ENCODE results near the gene HGFAC.
"Not testable (repeated sequence)": the region's sequence is repeated elsewhere in the genome, so short reads cannot be mapped to it uniquely, and the experiment has no call there.

Gene HGFAC

DNA sequence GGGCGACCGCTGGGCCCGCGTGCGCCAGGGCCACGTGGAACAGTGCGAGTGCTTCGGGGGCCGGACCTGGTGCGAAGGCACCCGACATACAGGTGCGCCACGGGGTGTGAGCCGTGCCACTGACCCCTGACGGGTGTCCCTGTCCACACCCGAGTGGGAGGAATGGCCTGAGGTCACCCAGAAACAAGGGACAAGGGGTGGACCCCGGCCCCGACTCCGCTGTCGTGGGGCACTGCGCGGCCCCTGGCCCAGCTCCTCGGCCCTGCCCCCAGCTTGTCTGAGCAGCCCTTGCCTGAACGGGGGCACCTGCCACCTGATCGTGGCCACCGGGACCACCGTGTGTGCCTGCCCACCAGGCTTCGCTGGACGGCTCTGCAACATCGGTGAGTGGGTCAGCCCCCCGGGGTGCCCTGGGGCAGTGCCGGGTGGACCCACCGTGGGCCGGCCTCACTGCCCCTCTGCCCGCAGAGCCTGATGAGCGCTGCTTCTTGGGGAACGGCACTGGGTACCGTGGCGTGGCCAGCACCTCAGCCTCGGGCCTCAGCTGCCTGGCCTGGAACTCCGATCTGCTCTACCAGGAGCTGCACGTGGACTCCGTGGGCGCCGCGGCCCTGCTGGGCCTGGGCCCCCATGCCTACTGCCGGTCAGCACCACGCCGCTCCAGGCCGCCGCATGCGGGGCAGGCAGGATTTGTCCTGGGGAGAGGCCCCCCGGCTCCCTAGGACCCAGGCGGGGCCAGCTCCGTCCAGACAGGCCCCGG lies 2.8 kb downstream of the HGFAC start:
- DNase-seq = no peak

DNA sequence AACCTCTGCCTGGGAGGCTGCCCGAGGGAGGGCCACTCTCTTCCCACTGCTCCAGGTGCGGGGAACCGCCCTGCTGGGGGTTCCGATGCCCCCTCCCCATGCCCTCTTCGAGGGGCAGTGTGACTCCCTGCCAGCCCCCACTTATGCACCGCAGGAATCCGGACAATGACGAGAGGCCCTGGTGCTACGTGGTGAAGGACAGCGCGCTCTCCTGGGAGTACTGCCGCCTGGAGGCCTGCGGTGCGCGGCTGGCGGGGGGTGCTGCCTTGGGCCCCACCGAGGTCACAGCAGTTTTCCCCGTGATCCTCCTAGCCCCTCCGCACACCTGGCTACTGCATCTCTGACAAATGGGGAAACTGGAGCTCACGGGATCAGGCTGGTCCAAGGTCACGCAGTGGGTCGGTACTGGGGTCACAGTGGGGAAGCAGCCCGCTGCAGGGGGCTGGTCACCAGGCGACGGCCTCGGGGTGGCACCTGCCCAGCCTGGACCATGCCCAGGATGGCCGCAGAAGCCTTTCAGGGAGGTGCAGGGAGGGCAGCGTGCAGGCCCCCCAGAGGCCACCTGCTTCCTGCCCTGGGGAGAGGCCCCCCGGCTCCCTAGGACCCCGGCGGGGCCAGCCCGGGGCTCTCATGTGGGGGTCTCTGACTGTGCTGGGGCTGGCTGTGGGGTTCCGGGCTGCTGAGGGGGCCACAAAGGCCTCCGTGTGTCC lies 3.5 kb downstream of the HGFAC start:
- DNase-seq = no peak

DNA sequence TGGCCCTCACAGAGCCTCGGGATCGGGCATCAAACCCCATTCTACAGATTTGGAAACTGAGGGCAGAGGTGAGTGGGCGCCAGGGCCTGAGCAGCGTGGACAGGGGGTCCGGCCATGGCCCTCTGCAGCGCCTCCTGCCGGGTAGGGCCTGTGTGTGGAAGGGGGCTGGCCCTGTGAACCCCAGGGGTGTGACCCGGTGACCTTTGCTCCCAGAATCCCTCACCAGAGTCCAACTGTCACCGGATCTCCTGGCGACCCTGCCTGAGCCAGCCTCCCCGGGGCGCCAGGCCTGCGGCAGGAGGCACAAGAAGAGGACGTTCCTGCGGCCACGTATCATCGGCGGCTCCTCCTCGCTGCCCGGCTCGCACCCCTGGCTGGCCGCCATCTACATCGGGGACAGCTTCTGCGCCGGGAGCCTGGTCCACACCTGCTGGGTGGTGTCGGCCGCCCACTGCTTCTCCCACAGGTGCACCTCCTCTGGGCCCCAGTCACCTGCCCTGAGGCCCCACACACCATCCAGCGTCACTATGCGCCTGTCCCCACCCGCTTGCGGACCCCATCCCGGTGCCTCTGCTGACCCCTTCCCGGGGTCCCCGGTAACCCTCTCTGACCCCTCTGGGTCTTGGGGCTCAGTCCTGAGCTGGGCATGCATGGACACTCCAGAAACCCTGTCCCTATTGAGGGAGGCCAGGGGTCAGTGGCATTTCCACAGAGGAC lies 4.2 kb downstream of the HGFAC start:
- DNase-seq = no peak

GRCh38 chr4:3446631-3447320 lies 5.0 kb downstream of the HGFAC start:
- no peak for DNase-seq

DNA sequence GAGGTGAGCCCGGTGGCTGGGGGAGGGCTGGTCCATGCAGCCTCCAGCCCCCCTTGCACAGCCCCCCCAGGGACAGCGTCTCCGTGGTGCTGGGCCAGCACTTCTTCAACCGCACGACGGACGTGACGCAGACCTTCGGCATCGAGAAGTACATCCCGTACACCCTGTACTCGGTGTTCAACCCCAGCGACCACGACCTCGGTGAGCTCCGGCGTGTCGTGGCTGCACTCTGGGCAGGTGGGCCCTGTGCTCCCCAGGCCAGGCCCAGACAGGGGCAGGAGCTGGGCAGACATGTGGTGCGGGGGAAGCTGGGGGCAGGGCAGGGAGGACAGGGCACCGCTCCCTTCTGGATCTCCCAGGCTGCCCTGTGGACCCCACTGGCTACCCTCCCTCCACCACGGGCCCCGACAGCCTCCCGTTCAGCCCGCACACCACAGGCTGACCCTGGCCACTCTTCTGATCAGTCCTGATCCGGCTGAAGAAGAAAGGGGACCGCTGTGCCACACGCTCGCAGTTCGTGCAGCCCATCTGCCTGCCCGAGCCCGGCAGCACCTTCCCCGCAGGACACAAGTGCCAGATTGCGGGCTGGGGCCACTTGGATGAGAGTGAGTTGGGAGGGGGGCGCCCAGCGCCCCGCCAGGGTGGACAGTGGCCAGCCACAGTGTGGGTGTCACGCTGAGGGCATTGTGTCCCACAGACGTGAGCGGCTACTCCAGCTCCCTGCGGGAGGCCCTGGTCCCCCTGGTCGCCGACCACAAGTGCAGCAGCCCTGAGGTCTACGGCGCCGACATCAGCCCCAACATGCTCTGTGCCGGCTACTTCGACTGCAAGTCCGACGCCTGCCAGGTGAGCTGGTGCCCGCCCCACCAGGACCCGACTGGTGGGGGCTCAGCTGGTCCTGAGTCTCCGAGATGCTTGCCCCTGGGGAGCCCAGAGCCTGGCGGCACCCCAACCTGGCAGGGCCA lies 5.9 kb downstream of the HGFAC start:
- DNase-seq = no peak

GRCh38 chr4:3449047-3449573 lies 7.3 kb downstream of the HGFAC start:
- DNase-seq = no peak

GRCh38 chr4:3449574-3450534 lies 8.1 kb downstream of the HGFAC start:
- no peak for DNase-seq

DNA sequence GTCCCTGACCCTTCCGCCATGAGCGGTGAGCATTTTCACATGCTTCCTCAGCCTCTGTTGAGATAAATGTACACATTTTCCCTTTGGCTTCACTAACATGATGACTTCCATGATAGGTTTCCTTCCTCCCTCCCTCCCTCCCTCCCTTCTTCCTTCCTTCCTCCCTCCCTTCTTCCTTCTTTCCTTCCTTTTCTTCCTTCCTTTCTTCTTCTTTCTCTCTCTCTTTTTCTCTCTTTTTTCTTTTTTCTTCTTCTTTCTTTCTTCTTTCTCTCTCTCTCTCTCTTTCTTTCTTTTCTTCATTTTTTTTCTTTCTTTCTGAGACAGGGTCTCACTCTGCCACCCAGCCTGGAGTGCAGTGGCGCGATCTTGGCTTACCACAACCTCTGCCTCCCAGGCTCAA lies 8.9 kb downstream of the HGFAC start:
- no peak for DNase-seq

- no peak for DNase-seq
These were observed 10.2 kb downstream of the HGFAC start for GRCh38 chr4:3451956-3452355.

DNA sequence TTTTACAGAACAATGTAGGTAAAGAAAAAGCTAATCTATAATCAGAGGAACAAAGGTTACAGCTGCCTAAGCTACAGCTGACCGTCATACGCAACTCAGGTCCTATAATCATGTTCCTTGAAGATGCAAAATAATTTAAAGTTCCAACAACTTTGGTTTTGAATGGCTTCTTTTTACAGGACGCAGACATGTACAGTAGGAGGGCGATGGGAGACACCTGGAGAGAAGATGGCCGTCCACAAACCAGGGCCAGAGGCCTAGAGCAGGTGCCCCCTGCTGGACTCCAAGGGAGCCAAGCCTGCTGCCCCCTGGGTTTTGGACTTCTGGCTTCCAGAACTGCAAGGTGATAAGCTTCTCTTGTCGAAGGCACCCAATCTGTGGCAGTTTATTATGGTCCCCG lies 10.6 kb downstream of the HGFAC start:
- DNase-seq = no peak

DNA sequence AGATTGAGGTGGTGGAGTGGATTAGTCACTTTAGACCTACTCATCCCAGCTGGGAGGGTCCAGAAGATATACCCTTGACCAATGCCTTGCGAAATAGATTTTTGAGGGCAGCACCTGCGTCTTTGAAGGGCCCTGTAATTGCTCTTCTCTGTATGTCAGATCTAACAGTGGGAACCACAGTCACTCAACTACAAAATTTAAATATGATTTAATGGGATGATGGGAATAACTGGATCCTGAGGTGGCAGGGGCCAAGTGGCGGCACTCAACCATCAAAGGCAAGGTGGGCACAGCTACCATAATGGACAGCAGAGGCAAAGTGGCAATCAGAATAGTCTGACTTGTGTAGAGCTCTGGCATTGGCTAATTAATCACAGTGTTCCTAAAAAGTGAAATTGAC lies 13.8 kb downstream of the HGFAC start:
- DNase-seq = not testable (repeated sequence)

DNA sequence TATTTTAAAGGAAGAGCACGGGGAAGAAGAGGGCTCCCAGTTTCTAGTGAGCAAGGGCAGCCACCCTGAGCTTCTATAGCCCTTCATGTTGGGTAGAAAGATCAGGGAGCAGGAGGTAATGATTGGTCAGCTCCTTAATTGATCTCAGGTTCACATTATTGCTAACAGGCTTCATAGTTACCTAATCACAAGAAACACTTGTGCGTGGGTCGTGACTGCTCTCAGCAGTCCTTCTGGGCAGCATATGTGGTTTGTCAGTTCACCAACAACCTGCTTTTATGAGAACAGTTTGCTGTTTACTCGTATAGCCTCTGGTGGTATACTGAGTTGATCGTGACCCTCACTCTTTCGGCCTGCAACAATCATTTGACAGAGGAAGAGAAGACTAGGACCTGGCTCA lies 16.6 kb downstream of the HGFAC start:
- DNase-seq = no peak

- not testable (repeated sequence) for DNase-seq
These were observed 17.4 kb downstream of the HGFAC start for GRCh38 chr4:3459156-3459555.

- DNase-seq = no peak
These were observed 19.2 kb downstream of the HGFAC start for GRCh38 chr4:3460926-3461325.

- no peak for DNase-seq
These were observed 19.9 kb downstream of the HGFAC start for GRCh38 chr4:3461515-3462291.

DNA sequence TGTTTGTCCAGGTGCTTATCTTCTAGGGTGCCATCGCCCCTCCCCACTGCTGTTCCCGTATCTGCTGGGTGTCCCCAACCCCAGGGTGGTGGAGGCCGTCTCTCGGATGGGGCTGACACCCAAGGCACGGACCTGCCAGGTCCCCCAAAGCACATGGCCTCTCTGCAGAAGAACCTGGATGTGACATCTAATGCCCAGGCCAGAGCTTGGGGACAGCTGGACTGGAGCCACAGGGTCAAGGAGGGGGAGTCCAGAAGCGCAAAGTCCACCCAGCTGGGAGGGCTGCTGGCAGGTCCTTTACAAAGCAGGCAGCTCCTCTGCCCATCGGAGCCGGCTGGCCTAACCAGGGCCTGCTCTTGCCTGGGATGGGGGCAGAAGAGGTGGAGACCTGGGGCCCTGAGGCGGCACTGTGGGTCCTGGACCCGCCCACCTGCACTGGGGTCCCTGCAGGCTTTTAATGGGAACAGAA lies 20.6 kb downstream of the HGFAC start:
- no peak for DNase-seq

GRCh38 chr4:3462790-3463415 lies 21.1 kb downstream of the HGFAC start, which contains the start of gene DOK7:
DOK7 (plus strand) TSS chr4:3463306; CDS start chr4:3463376, 70 bp downstream.
- DNase-seq = no peak

DNA sequence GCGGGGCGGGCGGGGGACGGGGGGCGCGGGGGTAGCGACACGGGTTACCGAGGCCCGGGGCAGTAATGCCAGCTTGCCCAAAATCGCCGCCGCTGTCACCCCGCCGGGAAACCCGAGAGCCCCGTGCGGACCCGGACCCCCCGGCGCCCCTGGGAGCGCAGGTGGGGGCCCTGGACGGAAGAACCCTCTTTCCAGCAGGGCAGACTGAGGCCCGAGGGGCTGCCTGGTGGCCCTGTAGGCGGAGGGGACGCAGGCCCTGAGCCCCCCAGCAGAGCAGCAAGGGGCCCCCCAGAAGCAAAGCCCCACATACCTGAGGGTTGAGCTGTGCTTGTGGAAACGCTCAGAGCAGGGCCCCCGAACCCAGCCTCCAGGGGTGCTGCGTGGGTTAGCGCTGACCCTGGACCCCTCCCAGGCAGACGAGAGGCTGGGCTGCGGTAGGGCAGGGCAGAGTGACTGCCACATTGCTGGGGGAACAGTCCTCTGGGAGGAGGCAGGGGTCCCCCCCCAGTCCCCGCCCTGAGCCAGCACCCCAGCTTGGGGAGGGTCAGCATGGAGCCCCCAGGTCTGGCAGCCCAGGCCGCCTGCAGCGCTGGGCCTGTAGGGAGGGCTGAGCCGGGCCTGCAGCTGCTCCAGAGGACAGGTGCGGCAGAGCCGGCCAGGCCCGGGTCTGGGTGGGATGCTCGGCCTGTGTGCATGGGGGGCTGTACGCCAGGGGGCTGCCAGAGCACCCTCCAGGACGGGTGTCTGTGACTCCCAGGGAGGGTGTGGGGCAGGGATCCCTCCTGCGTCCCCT lies 22.0 kb downstream of the HGFAC start:
- no peak for DNase-seq

Measured in SIG-M5 (cell line).